ENCODE data around the gene CHAF1A. TPM values are rescaled to one million over a fixed set of nuclear protein-coding genes. Genes with fewer than 3 reads are reported as not detected.

The CHAF1A gene, protein sequence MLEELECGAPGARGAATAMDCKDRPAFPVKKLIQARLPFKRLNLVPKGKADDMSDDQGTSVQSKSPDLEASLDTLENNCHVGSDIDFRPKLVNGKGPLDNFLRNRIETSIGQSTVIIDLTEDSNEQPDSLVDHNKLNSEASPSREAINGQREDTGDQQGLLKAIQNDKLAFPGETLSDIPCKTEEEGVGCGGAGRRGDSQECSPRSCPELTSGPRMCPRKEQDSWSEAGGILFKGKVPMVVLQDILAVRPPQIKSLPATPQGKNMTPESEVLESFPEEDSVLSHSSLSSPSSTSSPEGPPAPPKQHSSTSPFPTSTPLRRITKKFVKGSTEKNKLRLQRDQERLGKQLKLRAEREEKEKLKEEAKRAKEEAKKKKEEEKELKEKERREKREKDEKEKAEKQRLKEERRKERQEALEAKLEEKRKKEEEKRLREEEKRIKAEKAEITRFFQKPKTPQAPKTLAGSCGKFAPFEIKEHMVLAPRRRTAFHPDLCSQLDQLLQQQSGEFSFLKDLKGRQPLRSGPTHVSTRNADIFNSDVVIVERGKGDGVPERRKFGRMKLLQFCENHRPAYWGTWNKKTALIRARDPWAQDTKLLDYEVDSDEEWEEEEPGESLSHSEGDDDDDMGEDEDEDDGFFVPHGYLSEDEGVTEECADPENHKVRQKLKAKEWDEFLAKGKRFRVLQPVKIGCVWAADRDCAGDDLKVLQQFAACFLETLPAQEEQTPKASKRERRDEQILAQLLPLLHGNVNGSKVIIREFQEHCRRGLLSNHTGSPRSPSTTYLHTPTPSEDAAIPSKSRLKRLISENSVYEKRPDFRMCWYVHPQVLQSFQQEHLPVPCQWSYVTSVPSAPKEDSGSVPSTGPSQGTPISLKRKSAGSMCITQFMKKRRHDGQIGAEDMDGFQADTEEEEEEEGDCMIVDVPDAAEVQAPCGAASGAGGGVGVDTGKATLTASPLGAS
- 10 to 100 TPM in 3 of 4 donors, 1 to 10 TPM in 1; 9.0 to 25.9 (median 12.6) TPM for total RNA-seq

DNA sequence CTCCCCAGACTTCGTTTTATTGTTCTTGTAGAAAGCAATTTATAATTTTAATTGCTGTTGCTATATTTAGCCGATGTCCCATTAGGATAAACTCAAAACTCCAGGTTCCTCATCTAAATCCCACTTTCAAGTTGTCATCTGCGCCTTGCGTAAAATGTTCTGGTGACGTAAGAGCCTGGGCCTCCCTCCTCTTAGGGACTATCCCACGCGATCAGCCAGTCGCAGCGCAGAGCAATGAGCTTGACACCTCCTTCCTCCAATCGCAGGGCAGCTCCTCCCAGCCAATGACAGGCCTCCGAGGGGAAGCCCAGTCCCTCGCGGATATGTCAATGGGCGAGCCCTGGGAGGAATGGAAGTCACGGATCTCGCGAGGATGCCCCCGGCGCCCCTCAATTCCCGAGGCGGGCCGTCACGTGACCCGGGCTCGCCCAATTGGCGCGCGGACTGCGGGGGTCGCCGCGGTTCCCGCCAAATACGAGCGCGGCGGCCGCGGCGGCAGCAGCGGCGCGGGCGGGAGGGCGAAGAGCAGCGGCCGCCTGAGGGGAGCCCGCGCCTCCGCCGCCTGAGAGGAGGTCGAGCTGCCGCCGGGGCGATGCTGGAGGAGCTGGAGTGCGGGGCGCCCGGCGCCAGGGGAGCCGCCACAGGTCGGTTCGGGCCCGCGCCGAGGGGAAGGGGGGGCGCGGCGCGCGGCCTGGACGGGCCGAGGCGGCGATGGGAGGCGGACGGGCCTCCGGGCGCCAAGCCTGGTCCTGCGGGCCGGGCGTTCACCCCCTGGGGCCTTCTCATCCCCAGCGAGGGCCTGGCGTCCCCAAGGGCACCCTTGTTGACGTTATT, at the start of gene CHAF1A:
Gene CHAF1A, plus strand, starts transcription at position 470 of the 834 bp plus-strand sequence. Its CDS starts 123 bp downstream, at position 593.
- WGBS, 2 donors: 0 to 1% methylated on average over 30 to 81 of the region's 84 CpGs
- H3K4me3 ChIP-seq (ENCODE audit: low read depth, poor library complexity, severe bottlenecking): peak within 1 kb of the TSS; percentile 59
- peak; percentile 100 for DNase-seq (ENCODE audit: low spot score in 2 of 2)
- intact Hi-C loops (cut with DNase I; ENCODE audit: low total_unique reads): no loop called here
- TF ChIP-seq, protein P1, sequence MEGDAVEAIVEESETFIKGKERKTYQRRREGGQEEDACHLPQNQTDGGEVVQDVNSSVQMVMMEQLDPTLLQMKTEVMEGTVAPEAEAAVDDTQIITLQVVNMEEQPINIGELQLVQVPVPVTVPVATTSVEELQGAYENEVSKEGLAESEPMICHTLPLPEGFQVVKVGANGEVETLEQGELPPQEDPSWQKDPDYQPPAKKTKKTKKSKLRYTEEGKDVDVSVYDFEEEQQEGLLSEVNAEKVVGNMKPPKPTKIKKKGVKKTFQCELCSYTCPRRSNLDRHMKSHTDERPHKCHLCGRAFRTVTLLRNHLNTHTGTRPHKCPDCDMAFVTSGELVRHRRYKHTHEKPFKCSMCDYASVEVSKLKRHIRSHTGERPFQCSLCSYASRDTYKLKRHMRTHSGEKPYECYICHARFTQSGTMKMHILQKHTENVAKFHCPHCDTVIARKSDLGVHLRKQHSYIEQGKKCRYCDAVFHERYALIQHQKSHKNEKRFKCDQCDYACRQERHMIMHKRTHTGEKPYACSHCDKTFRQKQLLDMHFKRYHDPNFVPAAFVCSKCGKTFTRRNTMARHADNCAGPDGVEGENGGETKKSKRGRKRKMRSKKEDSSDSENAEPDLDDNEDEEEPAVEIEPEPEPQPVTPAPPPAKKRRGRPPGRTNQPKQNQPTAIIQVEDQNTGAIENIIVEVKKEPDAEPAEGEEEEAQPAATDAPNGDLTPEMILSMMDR (IDR thresholded peaks at IDR 0.05): no peak
- TF ChIP-seq POLR2A (IDR thresholded peaks at IDR 0.05): no peak

DNA sequence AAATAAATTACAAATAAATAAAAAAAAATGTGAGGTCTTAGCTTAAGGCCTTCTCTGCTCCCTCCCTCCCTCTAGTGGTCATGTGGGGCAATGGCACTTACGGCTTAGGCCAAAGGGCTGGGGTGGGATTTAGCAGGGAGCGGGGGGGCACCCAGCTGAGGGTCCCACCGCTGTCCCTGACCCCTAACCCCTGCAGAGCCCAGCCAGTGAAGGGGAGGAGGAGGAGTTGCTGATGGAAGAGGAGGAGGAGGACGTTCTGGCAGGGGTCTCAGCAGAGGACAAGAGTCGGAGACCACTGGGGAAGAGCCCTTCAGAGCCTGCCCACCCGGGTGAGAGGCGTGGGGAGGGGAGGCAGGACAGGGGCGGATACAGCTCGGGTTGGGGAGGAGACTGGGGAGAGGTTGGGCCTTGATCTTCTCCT, 49.7 kb upstream of the CHAF1A start:
- WGBS, 2 donors: 37 to 52% methylated on average over 8 to 9 of the region's 9 CpGs
- TF ChIP-seq POLR2A (IDR thresholded peaks at IDR 0.05): no peak
- TF ChIP-seq, protein P1 (IDR thresholded peaks at IDR 0.05): no peak
- intact Hi-C loops (cut with DNase I; ENCODE audit: low total_unique reads): no loop called here
- DNase-seq (ENCODE audit: low spot score in 2 of 2): peak in 1 of 2 donors; percentile 86
- H3K4me3 ChIP-seq (ENCODE audit: low read depth, poor library complexity, severe bottlenecking): no peak overlapping the region

DNA sequence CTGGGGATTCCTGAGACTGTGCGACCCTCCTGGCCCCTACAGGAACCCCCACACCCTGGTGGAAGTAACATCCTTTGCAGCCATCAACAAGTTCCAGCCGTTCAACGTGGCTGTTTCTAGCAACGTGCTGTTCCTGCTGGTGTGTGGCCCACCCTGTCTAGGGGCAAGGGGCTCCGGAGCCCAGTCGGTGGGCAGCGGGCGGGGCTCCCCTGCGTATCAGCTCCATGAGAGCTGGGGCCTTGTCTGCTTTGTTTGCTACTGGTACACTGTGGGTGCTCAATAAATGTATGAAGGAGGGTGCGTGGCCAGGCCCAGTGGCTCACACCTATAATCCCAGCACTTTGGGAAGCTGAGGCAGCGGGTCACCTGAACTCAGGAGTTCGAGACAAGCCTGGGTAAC, 48.2 kb upstream of the CHAF1A start:
- no peak overlapping the region for H3K4me3 ChIP-seq (ENCODE audit: low read depth, poor library complexity, severe bottlenecking)
- WGBS, 2 donors: 77 to 91% methylated on average over 9 to 12 of the region's 12 CpGs
- DNase-seq (ENCODE audit: low spot score in 2 of 2): no peak
- TF ChIP-seq, protein P1 (IDR thresholded peaks at IDR 0.05): no peak
- TF ChIP-seq POLR2A (IDR thresholded peaks at IDR 0.05): no peak
- intact Hi-C loops (cut with DNase I; ENCODE audit: low total_unique reads): no loop called here

DNA sequence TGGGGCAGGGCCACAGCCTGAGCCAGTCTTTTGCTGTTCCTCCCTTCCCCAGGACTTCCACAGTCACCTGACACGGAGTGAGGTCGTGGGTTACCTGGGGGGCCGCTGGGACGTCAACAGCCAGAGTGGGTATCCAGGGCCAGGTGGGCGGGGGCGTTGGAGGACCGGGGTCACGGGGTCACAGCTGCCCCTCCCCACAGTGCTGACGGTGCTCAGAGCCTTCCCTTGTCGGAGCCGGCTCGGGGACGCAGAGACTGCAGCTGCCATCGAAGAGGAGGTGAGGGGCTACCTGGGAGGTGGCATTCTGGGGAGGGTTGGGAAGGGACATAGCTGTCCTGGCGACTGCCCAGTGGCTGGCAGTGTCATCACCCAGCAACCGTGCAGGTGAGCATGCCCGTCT, 47.5 kb upstream of the CHAF1A start:
- peak in 1 of 2 donors; percentile 83 for DNase-seq (ENCODE audit: low spot score in 2 of 2)
- TF ChIP-seq, protein P1 (IDR thresholded peaks at IDR 0.05): no peak
- no peak for TF ChIP-seq POLR2A (IDR thresholded peaks at IDR 0.05)
- intact Hi-C loops (cut with DNase I; ENCODE audit: low total_unique reads): no loop called here
- 80 to 86% methylated on average over 16 to 17 of the region's 17 CpGs for WGBS, 2 donors
- H3K4me3 ChIP-seq (ENCODE audit: low read depth, poor library complexity, severe bottlenecking): no peak overlapping the region
